OCI-LY3 (cell line): Measurements from ENCODE around the gene COL16A1.

Experiments used
- EZH2phosphoT487 ChIP-seq: fragments of 200-600 bp; shearing (Covaris generic); IDR thresholded peaks from 2 replicates; pipeline ENCODE4 v1.6.1; 2018; ENCODE audit warnings: antibody characterized with exemption, mixed run types, low read depth
- TF ChIP-seq, protein P1 (sequence below): fragments of 200-600, 300-600 bp; sonication (generic); IDR thresholded peaks from 2 replicates; pipeline ENCODE4 v1.5.1; 2014; ENCODE audit warnings: antibody characterized with exemption, low read length, low read depth

DNA sequence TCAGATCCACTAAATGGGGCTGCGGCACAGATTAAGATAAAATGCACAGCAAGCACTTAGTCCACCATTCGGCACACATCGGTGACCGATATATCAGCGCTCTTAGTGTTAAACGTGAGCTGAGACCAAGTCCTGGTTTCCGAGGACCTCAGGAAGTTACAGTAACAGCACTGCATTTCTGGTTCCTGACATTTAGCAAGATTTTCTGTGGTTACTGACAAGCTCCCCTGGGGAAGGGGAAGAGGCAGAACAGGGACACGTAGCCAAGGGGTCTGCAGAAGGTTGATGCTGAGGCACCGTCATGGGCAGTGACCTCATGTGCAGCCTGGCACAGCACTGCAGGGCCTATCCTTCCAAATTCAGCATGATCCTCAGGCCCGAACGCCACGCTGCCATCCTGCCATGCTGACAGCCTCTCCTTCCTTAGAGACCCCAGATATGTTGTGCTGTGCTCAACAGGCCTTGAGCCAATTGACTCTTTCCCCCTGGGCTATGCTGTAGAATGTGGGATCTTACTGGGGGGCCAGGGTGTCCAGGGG, 45.8 kb downstream of the COL16A1 start:
- TF ChIP-seq, protein P1, sequence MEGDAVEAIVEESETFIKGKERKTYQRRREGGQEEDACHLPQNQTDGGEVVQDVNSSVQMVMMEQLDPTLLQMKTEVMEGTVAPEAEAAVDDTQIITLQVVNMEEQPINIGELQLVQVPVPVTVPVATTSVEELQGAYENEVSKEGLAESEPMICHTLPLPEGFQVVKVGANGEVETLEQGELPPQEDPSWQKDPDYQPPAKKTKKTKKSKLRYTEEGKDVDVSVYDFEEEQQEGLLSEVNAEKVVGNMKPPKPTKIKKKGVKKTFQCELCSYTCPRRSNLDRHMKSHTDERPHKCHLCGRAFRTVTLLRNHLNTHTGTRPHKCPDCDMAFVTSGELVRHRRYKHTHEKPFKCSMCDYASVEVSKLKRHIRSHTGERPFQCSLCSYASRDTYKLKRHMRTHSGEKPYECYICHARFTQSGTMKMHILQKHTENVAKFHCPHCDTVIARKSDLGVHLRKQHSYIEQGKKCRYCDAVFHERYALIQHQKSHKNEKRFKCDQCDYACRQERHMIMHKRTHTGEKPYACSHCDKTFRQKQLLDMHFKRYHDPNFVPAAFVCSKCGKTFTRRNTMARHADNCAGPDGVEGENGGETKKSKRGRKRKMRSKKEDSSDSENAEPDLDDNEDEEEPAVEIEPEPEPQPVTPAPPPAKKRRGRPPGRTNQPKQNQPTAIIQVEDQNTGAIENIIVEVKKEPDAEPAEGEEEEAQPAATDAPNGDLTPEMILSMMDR, result no peak
- no peak for TF ChIP-seq EZH2phosphoT487
